Immature natural killer cell (primary cell): ENCODE data around the gene CD47. TPM values are rescaled to one million over a fixed set of nuclear protein-coding genes. Genes with fewer than 3 reads are reported as not detected.

ENCODE experiments used
- DNase-seq, 3 donors: peaks; one replicate each; pipeline ENCODE4 v3.0.0; 2022; ENCODE audit warnings: mixed read lengths in 1 of 3
- H3K27ac Mint-ChIP-seq, 6 donors: one replicate each; pipeline ENCODE4 v1.8.0; 2020; ENCODE audit warnings: mixed read lengths in 6 of 6, mild to moderate bottlenecking in 5 of 6, inconsistent platforms in 4 of 6, moderate library complexity in 3 of 6
- H3K27me3 Mint-ChIP-seq, 3 donors: one replicate each; pipeline ENCODE4 v1.8.0; 2020 to 2021; ENCODE audit warnings: low read depth in 3 of 3, mild to moderate bottlenecking in 3 of 3, mixed read lengths in 3 of 3, moderate library complexity in 3 of 3, inconsistent platforms in 1 of 3
- H3K36me3 Mint-ChIP-seq, 3 donors: one replicate each; pipeline ENCODE4 v1.8.0; 2020; ENCODE audit warnings: mixed read lengths in 3 of 3, inconsistent platforms in 2 of 3, mild to moderate bottlenecking in 2 of 3
- H3K4me1 Mint-ChIP-seq, 2 donors: one replicate each; pipeline ENCODE4 v1.8.0; 2020; ENCODE audit warnings: inconsistent platforms in 2 of 2, mild to moderate bottlenecking in 2 of 2, mixed read lengths in 2 of 2, moderate library complexity in 1 of 2
- H3K4me3 Mint-ChIP-seq, 5 donors: one replicate each; pipeline ENCODE4 v1.8.0; 2020; ENCODE audit warnings: mild to moderate bottlenecking in 5 of 5, mixed read lengths in 5 of 5, inconsistent platforms in 3 of 5, moderate library complexity in 3 of 5
- H3K9me3 Mint-ChIP-seq, 6 donors: one replicate each; pipeline ENCODE4 v1.8.0; 2020; ENCODE audit warnings: mild to moderate bottlenecking in 6 of 6, mixed read lengths in 6 of 6, inconsistent platforms in 4 of 6, moderate library complexity in 3 of 6
- polyA plus RNA-seq, 3 donors: library from polyadenylated mRNA; unstranded; fragments of 300-500 nt; fragmentation: Illumina TruSeq; gene quantifications; one replicate each; pipeline ENCODE4 v1.2.3, GENCODE V29; 2021

The CD47 gene
- polyA plus RNA-seq, 3 donors from 2014 or later = 291 to 313 (median 291) TPM

- Mint-ChIP-seq H3K4me1 (peaks cover 64 to 66% of the 10 kb centered on the region in 2 donors), H3K9me3 (peaks cover 0 to 3% (median 0%) of the 10 kb centered on the region in 6 donors), H3K27ac (peak overlapping the region; percentile 87 to 98 (median 96)), H3K4me3 (peak overlapping the region; percentile 68 to 85 (median 81)), H3K27me3 (peaks cover 0 to 8% (median 7%) of the 10 kb centered on the region in 3 donors), H3K36me3 (peaks cover 0 to 13% (median 4%) of the 10 kb centered on the region in 3 donors)
- DNase-seq = peak; percentile 63 to 80 (median 75)
These were observed 34.8 kb upstream of the CD47 start for GRCh38 chr3:108125550-108126071.

- Mint-ChIP-seq H3K9me3 (peaks cover 0 to 3% (median 0%) of the 10 kb centered on the region in 6 donors), H3K36me3 (peaks cover 0 to 13% (median 4%) of the 10 kb centered on the region in 3 donors), H3K4me3 (peak overlapping the region; percentile 68 to 85 (median 81)), H3K27ac (peak overlapping the region; percentile 87 to 98 (median 96)), H3K27me3 (peaks cover 0 to 8% (median 7%) of the 10 kb centered on the region in 3 donors), H3K4me1 (peaks cover 63 to 66% of the 10 kb centered on the region in 2 donors)
- DNase-seq = peak in 2 of 3 donors; percentile 26 to 33
These were observed 34.3 kb upstream of the CD47 start for GRCh38 chr3:108125153-108125543.

- Mint-ChIP-seq H3K4me1 (peaks cover 68 to 69% of the 10 kb centered on the region in 2 donors), H3K27me3 (peaks cover 0 to 8% (median 7%) of the 10 kb centered on the region in 3 donors), H3K4me3 (peak overlapping the region; percentile 68 to 85 (median 81)), H3K9me3 (peaks cover 0 to 5% (median 0%) of the 10 kb centered on the region in 6 donors), H3K27ac (peak overlapping the region; percentile 87 to 98 (median 96)), H3K36me3 (peaks cover 0 to 13% (median 4%) of the 10 kb centered on the region in 3 donors)
- DNase-seq = peak; percentile 49 to 56 (median 51)
These were observed 33.7 kb upstream of the CD47 start for GRCh38 chr3:108124337-108125152.

GRCh38 chr3:108123326-108123725 is 32.5 kb upstream of the CD47 start:
- no peak overlapping the region for H3K4me3 Mint-ChIP-seq
- peaks cover 0 to 7% (median 0%) of the 10 kb centered on the region in 6 donors for H3K9me3 Mint-ChIP-seq
- peaks cover 0 to 8% (median 7%) of the 10 kb centered on the region in 3 donors for H3K27me3 Mint-ChIP-seq
- peak overlapping the region; percentile 51 to 96 (median 86) for H3K27ac Mint-ChIP-seq
- peaks cover 60 to 67% of the 10 kb centered on the region in 2 donors for H3K4me1 Mint-ChIP-seq
- H3K36me3 Mint-ChIP-seq = peaks cover 0 to 5% (median 3%) of the 10 kb centered on the region in 3 donors
- no peak for DNase-seq

GRCh38 chr3:108122276-108122675 is 31.4 kb upstream of the CD47 start:
- H3K36me3 Mint-ChIP-seq = peaks cover 0 to under 1% (median 0%) of the 10 kb centered on the region in 3 donors
- H3K9me3 Mint-ChIP-seq = peaks cover 0 to 5% (median 0%) of the 10 kb centered on the region in 6 donors
- no peak for DNase-seq
- H3K27ac Mint-ChIP-seq = peak overlapping the region; percentile 41 to 87 (median 62)
- peaks cover 51 to 65% of the 10 kb centered on the region in 2 donors for H3K4me1 Mint-ChIP-seq
- no peak overlapping the region for H3K4me3 Mint-ChIP-seq
- peaks cover 0 to 8% (median 4%) of the 10 kb centered on the region in 3 donors for H3K27me3 Mint-ChIP-seq

GRCh38 chr3:108119398-108120104 is 28.7 kb upstream of the CD47 start:
- Mint-ChIP-seq H3K9me3 (peaks cover 0 to 4% (median 0%) of the 10 kb centered on the region in 6 donors), H3K27me3 (peaks cover 0 to 2% (median 0%) of the 10 kb centered on the region in 3 donors), H3K4me1 (peaks cover 29 to 41% of the 10 kb centered on the region in 2 donors), H3K4me3 (peak overlapping the region in 1 of 5 donors; percentile 46), H3K27ac (no peak overlapping the region), H3K36me3 (no peaks in the 10 kb centered on the region)
- DNase-seq = no peak

GRCh38 chr3:108118038-108118768 is 27.4 kb upstream of the CD47 start:
- DNase-seq = no peak
- peaks cover 0 to 2% (median 0%) of the 10 kb centered on the region in 3 donors for H3K27me3 Mint-ChIP-seq
- H3K27ac Mint-ChIP-seq = peak overlapping the region in 1 of 6 donors; percentile 30
- H3K36me3 Mint-ChIP-seq = no peaks in the 10 kb centered on the region
- H3K4me1 Mint-ChIP-seq = peaks cover 16 to 27% of the 10 kb centered on the region in 2 donors
- no peak overlapping the region for H3K4me3 Mint-ChIP-seq
- H3K9me3 Mint-ChIP-seq = peaks cover 0 to 4% (median 0%) of the 10 kb centered on the region in 6 donors

GRCh38 chr3:108117241-108117775 is 26.5 kb upstream of the CD47 start:
- H3K27me3 Mint-ChIP-seq = peaks cover 0 to 2% (median 0%) of the 10 kb centered on the region in 3 donors
- no peaks in the 10 kb centered on the region for H3K36me3 Mint-ChIP-seq
- H3K4me1 Mint-ChIP-seq = peaks cover 14 to 25% of the 10 kb centered on the region in 2 donors
- H3K4me3 Mint-ChIP-seq = no peak overlapping the region
- no peak overlapping the region for H3K27ac Mint-ChIP-seq
- no peak for DNase-seq
- peaks cover 0 to 4% (median 0%) of the 10 kb centered on the region in 6 donors for H3K9me3 Mint-ChIP-seq

GRCh38 chr3:108114423-108115065 is 23.7 kb upstream of the CD47 start:
- no peak for DNase-seq
- H3K4me3 Mint-ChIP-seq = no peak overlapping the region
- peaks cover 0 to 2% (median 0%) of the 10 kb centered on the region in 6 donors for H3K9me3 Mint-ChIP-seq
- H3K4me1 Mint-ChIP-seq = peaks cover 4 to 19% of the 10 kb centered on the region in 2 donors
- peaks cover 0 to 5% (median 3%) of the 10 kb centered on the region in 3 donors for H3K27me3 Mint-ChIP-seq
- peaks cover 0 to 7% (median 4%) of the 10 kb centered on the region in 3 donors for H3K36me3 Mint-ChIP-seq
- H3K27ac Mint-ChIP-seq = no peak overlapping the region

GRCh38 chr3:108113975-108114374 is 23.1 kb upstream of the CD47 start:
- H3K36me3 Mint-ChIP-seq = peaks cover 0 to 7% (median 4%) of the 10 kb centered on the region in 3 donors
- DNase-seq = no peak
- H3K4me1 Mint-ChIP-seq = peaks cover 2 to 13% of the 10 kb centered on the region in 2 donors

GRCh38 chr3:108110934-108111333 is 20.1 kb upstream of the CD47 start:
- peaks cover 0 to 14% (median 10%) of the 10 kb centered on the region in 3 donors for H3K36me3 Mint-ChIP-seq

More at GRCh38 chr3:108113975-108114374, 23.1 kb upstream of the CD47 start:
- Mint-ChIP-seq H3K27me3 (peaks cover 0 to 5% (median 3%) of the 10 kb centered on the region in 3 donors), H3K9me3 (peaks cover 0 to 2% (median 0%) of the 10 kb centered on the region in 6 donors), H3K4me3 (no peak overlapping the region), H3K27ac (no peak overlapping the region)

GRCh38 chr3:108108416-108108815 is 17.6 kb upstream of the CD47 start:
- no peak for DNase-seq
- peaks cover 0 to 18% (median 10%) of the 10 kb centered on the region in 3 donors for H3K36me3 Mint-ChIP-seq
- H3K27me3 Mint-ChIP-seq = peaks cover 3 to 4% (median 4%) of the 10 kb centered on the region in 3 donors
- H3K9me3 Mint-ChIP-seq = no peaks in the 10 kb centered on the region
- peaks cover 5 to 7% of the 10 kb centered on the region in 2 donors for H3K4me1 Mint-ChIP-seq
- H3K4me3 Mint-ChIP-seq = no peak overlapping the region
- peak overlapping the region in 1 of 6 donors; percentile 61 for H3K27ac Mint-ChIP-seq

More at GRCh38 chr3:108110934-108111333, 20.1 kb upstream of the CD47 start:
- H3K4me1 Mint-ChIP-seq = no peaks in the 10 kb centered on the region
- DNase-seq = no peak
- no peak overlapping the region for H3K4me3 Mint-ChIP-seq
- peaks cover 3 to 4% (median 4%) of the 10 kb centered on the region in 3 donors for H3K27me3 Mint-ChIP-seq
- H3K27ac Mint-ChIP-seq = no peak overlapping the region
- H3K9me3 Mint-ChIP-seq = no peaks in the 10 kb centered on the region
